Forelimb muscle (tissue), 1 donor: ENCODE measurements around the gene PIEZO1. TPM values are rescaled to one million over a fixed set of nuclear protein-coding genes. Genes with fewer than 3 reads are reported as not detected.
"Not testable (repeated sequence)": the region's sequence is repeated elsewhere in the genome, so short reads cannot be mapped to it uniquely, and the experiment has no call there.

ENCODE experiments used
- DNase-seq: peaks from one replicate; pipeline ENCODE4 v3.0.0-alpha.2; 2013; ENCODE audit warnings: low read depth
- polyA plus RNA-seq: library from polyadenylated mRNA; unstranded; fragments of 120-200 nt; gene quantifications from one replicate; pipeline ENCODE4 v1.2.1, GENCODE V29; 2013; ENCODE audit not compliant: insufficient read length

The PIEZO1 gene
- polyA plus RNA-seq, 1 donor: 52.2 TPM

DNA sequence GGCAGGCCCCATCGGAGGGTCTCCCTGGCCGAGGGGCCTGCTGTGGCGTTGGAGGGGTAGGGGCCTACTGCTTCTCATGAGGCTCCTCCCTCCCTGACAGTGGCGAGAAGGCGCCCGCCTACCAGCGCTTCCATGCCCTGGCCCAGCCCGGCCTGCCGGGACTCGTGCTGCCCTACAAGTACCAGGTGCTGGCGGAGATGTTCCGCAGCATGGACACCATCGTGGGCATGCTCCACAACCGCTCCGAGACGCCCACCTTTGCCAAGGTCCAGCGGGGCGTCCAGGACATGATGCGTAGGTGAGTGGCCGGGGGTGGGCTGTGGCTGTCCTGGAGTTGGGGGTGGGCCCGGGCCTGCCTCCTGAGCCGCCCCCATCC, 20.3 kb upstream of the PIEZO1 start:
- no peak for DNase-seq

DNA sequence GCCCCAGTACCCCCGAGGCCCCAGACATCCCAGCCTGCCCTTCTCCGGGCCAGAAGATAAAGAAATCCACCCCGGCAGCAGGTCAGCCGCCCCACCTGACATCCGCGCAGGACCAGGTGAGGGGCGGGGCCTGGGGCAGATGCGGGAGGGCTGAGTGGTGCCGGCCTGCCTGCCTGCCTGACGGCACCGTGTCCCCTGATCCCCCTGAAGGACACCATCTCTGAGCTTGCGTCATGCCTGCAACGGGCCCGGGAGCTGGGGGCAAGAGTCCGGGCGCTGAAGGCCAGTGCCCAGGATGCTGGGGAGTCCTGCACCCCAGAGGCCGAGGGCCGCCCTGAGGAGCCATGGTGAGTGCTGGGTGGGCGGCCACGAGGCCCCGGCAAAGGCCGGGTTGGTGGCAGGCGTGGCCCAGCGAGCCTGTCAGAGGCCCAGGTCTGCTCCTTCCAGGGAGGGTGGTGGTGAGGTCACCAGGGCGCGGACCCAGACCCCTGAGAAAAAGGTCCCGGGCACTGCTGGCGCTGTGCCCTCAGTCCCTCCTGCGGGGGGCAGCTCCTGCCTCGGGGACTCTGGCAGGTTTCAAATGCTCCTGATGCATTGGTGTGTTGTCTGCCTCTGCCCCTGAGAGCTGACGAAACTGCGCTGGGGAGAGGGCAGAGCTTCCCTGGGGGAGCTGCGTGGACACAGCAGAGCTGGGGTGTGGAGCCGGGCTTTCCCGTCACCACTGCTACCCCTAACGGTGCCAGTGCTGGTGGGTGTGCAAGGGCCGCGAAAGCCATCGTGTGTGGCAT, 19.7 kb upstream of the PIEZO1 start:
- DNase-seq: no peak

DNA sequence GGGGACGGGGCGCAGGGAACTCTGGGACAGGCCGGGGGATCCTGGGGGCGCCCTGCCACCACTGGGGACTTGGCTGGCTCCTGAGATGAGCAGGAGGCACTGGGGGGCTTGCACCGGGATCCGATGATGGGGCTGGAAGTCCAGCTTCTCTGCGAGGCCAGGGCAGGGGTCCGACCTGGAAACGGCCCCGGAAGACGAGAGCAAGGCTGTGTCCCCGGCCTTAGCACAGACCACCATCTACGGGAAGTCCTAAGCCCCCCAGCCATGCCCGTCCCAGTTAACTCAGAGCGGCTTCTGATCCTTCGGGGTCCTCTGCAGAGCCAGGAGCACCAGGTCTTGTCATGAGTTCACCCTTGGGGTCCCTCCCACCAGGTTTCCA, 19.1 kb upstream of the PIEZO1 start:
- no peak for DNase-seq

DNA sequence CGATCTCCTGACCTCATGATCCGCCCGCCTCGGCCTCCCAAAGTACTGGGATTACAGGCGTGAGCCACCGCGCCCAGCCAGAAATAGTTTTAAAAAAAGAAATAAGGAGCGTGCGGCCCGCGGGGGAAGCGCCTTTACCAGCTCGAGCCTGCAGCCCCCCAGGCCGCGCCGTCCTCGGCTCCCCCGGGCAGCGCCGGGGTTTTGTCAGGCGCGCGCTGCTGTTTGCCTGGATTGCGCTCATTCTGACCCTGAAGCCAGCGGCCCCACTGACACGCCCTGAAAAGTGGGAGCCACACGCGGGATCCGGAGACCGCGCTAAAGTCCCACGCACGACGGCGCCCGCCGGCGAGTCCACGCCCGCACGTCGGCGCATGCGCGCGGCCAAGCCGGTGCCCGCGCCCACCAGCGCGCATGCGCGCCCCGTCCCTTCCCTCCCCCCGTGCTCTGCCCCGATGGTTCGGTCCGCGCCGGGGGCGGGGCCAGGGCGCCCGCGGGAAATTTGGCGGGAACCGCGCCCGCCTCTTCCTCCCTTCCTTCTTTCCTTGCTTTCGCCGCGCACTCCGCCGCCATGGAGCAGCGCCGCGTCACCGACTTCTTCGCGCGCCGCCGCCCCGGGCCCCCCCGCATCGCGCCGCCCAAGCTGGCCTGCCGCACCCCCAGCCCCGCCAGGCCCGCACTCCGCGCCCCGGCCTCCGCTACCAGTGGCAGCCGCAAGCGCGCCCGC, 18.4 kb upstream of the PIEZO1 start, which contains the start of gene CDT1:
Gene CDT1 (plus strand): TSS at position 526 of the 724 bp plus-strand sequence. CDS start 43 bp downstream, at position 569.
- DNase-seq: peak; percentile 63

DNA sequence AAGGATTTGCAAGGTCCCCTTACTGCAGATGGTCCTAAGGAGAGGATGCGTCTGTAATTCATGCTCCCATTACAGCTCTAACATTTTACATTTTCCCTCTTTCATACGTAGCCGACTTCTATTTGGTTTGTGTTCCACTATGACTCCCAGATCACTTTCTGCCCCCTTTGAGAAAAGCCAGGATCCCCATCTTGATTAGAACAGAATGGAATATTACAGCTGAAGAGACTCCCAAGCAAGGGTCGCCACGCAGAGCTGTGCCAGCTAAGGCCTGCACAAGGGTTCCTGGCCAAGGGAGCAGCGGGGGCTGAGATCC, 15.2 kb upstream of the PIEZO1 start:
- no peak for DNase-seq

DNA sequence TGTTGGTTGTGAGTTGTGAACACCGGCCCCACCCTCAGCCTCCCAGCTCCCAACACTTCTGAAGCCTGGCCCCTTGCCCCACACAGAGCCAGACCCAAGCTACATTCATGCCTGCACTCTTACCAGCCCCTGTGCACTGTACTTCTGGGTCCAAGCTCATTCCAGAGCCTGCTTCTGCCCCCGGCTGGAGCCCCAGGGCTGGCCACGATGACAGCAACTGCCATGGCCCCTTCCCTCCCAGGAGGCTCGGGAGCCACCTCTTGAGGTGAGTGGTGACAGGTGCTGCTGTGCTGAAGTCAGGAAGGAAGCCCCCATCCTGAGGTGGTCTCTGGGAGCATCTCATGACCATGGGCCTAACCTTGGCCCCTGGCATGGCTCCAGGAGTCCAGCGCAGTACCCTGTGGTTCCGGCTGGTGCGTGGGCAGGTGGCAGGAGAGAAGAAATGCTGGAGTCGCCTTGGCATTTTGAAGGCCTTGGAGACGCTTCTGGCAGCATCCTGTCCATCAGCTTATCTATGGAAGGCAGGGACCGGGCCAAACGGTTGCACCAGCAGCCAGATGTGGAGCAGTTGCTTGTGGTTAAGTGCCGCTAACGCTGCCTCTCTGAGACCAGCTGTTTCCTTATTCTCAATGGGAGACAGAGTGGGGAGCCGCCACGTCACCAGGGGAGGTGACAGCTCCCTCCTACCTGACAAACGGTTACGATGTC, 14.7 kb upstream of the PIEZO1 start:
- DNase-seq: no peak

DNA sequence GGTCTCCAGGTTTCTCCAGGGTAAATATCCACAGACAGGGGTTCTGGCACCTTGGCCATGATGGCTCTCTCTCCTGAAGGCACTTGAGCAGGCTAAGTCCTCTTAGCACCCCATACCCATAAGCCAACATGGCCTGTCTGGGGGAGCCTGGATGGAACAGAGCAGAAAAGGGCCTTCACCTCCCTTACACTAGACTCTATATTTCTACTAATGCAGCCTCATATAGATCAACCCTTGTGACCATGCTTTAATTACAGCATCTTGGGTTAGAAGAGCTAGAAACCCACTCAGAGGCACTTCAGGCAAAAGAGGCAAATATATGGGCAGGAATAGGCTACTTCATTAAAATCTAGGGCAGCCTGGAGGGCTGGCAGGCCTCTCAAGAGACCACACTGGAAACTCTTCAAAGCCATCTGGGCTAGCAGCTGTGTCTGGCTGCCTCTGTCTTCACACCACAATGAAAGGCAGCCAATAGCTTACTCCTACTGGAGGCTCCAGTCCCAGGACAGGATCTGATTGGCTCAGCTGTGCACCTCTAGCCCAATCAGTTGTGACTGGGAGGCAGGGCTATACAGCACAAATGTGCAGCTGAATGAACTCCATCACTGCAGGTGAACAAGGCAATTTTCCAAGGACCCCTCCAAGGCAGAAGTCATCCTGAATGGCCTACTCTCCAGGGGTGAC, 13.9 kb upstream of the PIEZO1 start:
- DNase-seq: no peak

DNA sequence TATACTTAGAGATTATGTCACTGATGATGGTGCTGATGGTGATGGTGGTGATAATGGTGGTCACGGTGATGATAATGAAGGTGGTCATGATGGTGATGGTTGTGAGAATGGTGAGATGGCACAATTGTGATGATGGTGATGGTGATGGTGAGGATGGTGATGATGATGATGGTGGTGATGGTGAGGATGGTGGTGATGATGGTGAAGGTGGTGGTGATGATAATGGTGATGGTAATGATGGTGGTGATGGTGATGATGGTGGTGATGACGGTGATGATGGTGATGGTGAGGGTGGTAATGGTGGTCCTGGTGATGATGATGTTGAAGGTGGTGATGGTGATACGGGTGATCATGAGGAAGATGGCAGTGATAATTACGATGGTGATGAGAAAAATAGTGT, 13.1 kb upstream of the PIEZO1 start:
- no peak for DNase-seq

DNA sequence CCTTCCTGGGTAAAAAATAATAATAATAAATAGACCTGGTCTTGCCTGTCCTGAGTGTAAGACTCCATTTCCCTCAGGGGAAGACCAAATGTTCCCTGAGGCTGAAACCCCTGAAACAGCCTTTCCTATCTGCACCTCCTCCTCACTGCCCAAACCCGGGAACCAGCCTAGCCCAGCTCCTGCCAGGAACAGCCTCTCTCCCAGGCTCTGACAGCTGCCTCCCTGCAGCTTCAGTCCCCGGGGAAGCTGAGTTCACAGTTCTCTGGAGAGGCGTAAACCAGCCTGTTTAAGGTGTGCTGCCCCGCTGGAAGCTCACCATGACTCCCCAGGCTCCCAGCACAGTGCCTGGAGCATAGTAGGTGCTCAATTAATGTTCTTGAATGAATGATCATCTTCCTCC, 11.3 kb upstream of the PIEZO1 start:
- DNase-seq: no peak

DNA sequence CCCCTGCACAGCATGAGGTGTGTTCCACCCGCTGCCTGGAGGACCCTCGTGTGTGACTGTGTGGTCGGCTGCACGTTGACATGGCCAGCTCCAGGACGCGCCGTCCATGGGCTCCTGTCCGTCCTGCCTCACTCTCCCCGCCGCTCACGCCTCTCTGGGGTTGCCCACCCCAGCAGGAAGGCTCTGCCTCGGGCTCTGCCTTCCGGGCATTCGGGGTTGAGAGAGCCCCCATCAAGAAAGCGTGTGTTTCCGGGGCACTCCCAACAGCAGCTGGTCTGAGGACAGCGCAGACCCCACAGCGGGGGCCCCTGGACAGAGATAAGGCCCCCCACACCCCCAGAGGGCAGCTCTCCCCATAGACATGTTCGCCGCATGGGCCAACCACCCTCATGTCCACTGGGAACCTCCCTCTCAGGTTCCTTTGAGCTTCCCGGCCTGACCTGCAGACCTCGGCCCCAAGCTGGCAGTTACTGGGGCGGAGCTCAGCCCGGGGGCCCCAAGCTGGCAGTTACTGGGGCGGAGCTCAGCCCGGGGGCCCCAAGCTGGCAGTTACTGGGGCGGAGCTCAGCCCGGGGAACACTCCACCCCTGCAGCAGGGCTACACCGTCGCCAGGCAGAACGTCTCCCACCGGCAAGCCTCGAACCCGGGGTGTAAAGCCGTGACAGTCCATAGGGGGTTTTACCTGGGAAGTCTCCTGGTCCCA, 8.4 kb upstream of the PIEZO1 start:
- no peak for DNase-seq

DNA sequence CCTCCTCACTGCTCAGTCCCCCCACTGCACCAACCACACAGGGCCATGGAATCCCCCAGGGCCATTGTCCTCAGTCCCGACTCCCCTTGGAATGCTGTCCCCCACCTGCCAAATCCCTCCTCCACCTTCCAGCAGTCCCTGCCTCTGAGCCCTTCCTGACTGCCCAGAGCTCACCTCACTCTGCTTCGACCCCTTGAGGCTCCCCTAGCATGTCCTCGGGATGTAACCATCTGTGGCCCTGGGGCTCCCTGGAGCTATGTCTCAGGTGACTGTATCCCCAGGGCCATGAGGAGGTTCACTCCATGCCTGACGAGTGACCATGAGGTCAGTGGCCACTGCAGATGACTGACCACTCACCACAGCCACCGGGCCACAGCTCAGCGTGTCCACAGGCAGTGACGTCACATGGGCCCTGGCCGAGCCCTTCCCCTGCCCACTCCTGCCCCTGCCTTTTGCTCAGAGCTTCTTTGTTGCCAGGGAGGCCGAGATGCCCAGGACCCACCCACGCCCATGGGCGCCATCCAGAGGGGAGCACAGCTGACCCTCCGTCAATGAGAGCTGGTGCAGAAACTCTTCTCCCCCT, 7.7 kb upstream of the PIEZO1 start:
- DNase-seq: no peak

DNA sequence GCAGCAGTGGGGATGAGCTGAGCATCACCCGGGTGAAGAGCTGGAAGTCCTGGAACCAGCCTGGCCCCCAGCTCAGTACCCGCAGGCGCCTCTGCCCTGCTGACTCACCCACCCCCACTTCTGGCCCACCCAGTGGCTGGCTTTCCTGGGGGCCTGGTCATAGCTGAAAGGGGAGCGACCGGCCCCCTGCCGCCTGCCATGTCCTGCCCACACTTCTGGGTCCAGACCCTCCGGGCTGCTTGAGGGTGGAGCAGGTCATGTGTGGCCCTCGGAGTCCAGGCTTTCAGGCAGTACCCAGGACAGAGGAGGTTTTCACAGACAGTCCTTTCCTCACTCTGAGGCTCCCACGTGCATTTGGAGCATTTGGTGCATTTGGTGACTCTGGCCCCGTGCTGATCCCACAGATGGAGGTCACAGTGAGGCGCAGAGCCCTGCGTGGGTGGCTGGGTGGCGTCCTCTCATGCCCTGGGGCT, 7.1 kb upstream of the PIEZO1 start:
- no peak for DNase-seq

DNA sequence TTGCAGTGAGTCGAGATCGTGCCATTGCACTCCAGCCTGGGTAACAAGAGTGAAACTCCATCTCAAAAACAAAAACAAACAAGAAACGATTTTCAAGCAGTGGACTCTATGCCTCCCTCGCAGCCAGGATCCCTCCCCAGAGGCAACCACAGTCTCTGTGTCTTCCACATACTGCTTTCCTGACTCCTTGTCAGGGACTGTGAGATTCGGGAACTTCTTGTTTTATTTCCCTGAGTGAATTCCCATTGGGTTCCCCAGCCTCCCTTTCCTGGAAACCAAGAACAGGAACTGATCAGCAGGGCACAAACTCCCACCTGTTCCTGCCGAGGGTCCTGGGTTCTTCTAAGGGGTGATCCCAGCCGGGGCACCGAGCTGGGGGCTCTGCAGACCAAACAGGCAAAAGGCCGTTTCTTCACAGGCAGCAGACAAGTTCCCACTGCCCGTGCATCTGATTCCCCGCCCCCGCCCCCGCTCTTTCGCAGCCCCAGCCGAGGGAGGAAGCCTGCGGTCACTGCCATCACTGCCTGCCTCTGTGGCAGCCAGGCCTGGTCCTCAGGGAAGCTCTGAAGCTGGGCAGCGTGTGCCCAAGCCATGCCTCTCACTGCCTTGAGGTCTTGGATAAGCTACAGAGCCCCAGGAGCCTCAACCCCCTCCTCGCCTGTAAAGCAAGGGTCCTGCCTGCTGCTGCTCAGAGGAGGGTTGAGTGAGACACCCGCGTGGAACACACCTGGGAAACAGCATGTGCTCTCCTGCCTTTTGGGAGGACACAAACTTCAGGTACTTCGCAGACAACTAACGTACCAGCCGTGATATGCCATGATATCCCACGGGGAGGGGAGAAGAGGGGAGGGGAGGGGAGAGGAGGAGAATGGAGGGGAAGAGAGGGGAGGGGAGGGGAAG, 5.5 kb upstream of the PIEZO1 start:
- DNase-seq: no peak

DNA sequence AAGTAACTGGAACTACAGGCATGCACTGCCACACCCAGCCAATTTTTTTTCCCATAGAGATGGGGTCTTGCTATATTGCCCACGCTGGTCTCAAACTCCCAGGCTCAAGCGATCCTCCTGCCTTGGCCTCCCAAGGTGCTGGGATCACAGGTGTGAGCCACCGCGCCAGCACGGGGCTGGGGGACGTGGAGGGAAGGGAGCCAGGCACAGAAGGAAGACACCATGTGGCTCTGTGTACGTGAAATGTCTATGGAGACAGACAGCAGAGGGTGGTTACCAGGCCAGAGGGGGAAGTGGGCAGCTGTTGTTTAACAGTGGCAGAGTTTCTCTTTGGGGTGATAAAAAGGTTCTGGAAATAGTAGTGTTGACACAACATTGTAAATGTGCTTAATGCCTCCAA, 4.6 kb upstream of the PIEZO1 start:
- no peak for DNase-seq

DNA sequence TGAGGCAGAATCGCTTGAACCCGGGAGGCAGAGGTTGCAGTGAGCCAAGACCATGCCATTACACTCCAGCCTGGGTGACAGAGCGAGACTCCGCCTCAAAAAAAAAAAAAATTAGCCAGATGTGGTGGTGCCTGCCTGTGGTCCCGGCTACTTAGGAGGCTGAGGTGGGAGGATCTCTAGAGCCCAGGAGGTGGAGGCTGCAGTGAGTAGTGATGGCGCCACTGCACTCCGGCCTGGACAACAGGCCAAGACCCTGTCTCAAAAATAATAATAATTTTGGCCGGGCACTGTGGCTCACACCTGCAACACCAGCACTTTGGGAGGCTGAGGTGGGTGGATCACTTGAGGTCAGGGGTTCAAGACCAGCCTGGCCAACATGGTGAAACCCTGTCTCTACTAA, 3.7 kb upstream of the PIEZO1 start:
- not testable (repeated sequence) for DNase-seq

DNA sequence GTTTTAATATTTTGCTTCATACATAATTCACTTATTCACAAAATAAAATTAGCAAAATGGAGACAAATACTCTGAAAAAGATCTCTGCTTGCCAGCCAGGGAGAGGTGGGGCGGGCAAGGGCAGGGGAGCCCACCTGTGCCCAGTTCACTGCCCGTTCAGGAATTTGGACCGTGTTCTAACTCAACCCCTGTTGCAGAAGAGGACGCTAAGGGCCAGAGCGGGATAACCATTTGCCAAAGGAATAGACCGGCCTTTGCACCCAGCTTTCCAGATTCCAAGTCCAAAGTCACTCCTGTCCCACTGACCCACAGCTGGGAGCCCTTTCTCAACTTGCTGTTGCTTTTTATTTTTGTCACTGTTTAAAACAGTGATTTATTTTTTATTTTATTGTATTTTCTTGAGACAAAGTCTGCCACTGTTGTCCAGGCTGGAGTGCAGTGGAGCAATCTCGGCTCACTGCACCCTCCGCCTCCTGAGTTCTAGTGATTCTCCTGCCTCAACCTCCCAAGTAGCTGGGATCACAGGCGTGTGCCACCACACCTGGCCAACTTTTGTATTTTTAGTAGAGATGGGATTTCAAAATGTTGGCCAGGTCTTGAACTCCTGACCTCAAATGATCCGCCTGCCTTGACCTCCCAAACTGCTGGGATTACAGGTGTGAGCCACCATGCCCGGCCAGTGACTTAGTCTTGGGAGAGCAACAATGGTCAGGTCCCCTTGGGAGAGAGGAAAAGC, 2.7 kb upstream of the PIEZO1 start:
- no peak for DNase-seq

DNA sequence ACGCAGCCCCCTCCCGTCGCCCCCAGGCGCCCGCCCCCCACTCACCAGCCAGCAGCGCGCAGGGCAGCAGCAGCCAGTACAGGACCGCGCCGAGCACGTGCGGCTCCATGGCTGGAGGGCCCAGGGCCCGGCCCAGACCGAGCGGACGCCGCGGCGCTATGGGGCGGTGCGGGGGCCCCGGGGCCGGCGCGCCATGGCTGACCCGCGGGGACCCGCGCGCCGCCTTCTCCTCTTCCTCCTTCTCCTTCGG, 239 bp downstream of the PIEZO1 start:
- DNase-seq: no peak

DNA sequence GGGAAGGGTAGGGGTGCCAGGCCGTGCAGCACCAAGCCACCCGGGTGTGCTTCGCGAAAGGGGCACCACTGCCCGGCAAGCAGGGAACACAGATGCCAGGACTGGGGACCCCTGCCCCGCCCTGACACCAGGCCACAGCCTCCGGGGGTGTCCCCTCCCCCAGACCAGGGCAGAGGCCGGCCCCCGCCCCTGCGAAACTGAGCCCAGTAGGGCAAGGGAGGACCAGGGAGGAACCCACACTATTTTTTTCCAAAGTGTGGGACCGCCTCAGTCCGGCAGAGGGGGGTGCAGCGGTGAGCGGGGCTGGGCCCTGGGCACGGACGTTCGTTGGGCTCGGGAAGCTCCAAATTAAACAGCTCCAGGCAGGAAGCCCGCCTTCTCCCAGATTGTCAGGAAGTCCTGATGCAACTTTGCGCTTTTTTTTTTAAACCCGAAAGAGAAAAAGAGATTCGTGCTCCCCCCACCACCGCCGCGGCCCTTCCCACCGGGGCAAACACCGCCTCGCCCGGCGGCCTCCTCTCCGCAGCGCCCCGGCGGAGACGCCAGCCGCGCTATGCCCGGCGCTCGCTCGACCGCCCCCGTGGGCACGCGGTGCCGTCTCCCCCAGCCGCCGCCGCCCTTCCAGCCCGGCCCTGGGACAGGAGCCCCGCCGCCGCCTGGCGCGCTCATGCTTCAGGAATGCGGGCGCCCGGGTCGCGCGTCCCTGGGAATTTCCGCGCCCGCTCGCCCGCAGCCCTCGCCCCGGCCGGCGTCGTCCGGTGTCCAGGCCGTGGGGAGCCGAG, 755 bp downstream of the PIEZO1 start:
- no peak for DNase-seq
